ENCODE data around the gene EPB41. TPM values are rescaled to one million over a fixed set of nuclear protein-coding genes. Genes with fewer than 3 reads are reported as not detected.
"Not testable (repeated sequence)": the region's sequence is repeated elsewhere in the genome, so short reads cannot be mapped to it uniquely, and the experiment has no call there.

EPB41 gene
- total RNA-seq, 2 experiments from 2014 or later: 94.5 to 95.4 TPM

GRCh38 chr1:29056256-29056655, 141.9 kb downstream of the EPB41 start:
- H3K4me1 Mint-ChIP-seq (ENCODE audit: low read depth): peaks cover 3% of the 10 kb centered on the region
- peaks cover 9% of the 10 kb centered on the region for H3K36me3 Mint-ChIP-seq (ENCODE audit: low read depth)
- H3K27me3 Mint-ChIP-seq (ENCODE audit: low read depth): no peaks in the 10 kb centered on the region
- CTCF ChIA-PET: no interaction called here
- ATAC-seq: no peak
- H3K4me3 Mint-ChIP-seq: no peak overlapping the region
- H3K27ac Mint-ChIP-seq: no peak overlapping the region
- no peaks in the 10 kb centered on the region for H3K9me3 Mint-ChIP-seq (ENCODE audit: insufficient read depth)
- DNase-seq: no peak
- POLR2A ChIA-PET: interaction anchor here (0.6 kb wide), 1 partner anchor 630 kb away, joined by 3 read pairs; no protein-coding TSS in a partner anchor

- peaks cover 11% of the 10 kb centered on the region for H3K36me3 Mint-ChIP-seq (ENCODE audit: low read depth)
- H3K27me3 Mint-ChIP-seq (ENCODE audit: low read depth): no peaks in the 10 kb centered on the region
- ChIA-PET POLR2A (no interaction called here), CTCF (no interaction called here)
- H3K27ac Mint-ChIP-seq: no peak overlapping the region
- DNase-seq (no peak), ATAC-seq (no peak)
- H3K4me1 Mint-ChIP-seq (ENCODE audit: low read depth): peaks cover 9% of the 10 kb centered on the region
- no peaks in the 10 kb centered on the region for H3K9me3 Mint-ChIP-seq (ENCODE audit: insufficient read depth)
- no peak overlapping the region for H3K4me3 Mint-ChIP-seq
Observed at GRCh38 chr1:29057700-29058099, 143.3 kb downstream of the EPB41 start.

- CTCF ChIA-PET: interaction anchor here (0.9 to 2.0 kb wide), 4 partner anchors 29 to 135 kb away, joined by 3 to 6 read pairs (median 4); partner anchors contain the start of gene SRSF4
- DNase-seq (no peak), ATAC-seq (peak; percentile 51)
- Mint-ChIP-seq H3K4me1 (ENCODE audit: low read depth) (peaks cover 10% of the 10 kb centered on the region), H3K36me3 (ENCODE audit: low read depth) (peaks cover 14% of the 10 kb centered on the region), H3K4me3 (no peak overlapping the region), H3K27me3 (ENCODE audit: low read depth) (no peaks in the 10 kb centered on the region), H3K27ac (peak overlapping the region; percentile 3), H3K9me3 (ENCODE audit: insufficient read depth) (no peaks in the 10 kb centered on the region)
- POLR2A ChIA-PET: no interaction called here
Observed at GRCh38 chr1:29062157-29062942, 148.0 kb downstream of the EPB41 start.

GRCh38 chr1:29064064-29064463, 149.7 kb downstream of the EPB41 start:
- H3K27ac Mint-ChIP-seq: no peak overlapping the region
- no peaks in the 10 kb centered on the region for H3K9me3 Mint-ChIP-seq (ENCODE audit: insufficient read depth)
- ATAC-seq (no peak), DNase-seq (no peak)
- H3K4me3 Mint-ChIP-seq: no peak overlapping the region
- H3K36me3 Mint-ChIP-seq (ENCODE audit: low read depth): peaks cover 23% of the 10 kb centered on the region
- H3K27me3 Mint-ChIP-seq (ENCODE audit: low read depth): no peaks in the 10 kb centered on the region
- POLR2A ChIA-PET: no interaction called here
- CTCF ChIA-PET: interaction anchor here (0.7 to 2.0 kb wide), 7 partner anchors 53 to 279 kb away, joined by 3 to 6 read pairs (median 4); partner anchors contain the start of gene SRSF4
- peaks cover 8% of the 10 kb centered on the region for H3K4me1 Mint-ChIP-seq (ENCODE audit: low read depth)

GRCh38 chr1:29077155-29077554, 162.8 kb downstream of the EPB41 start:
- H3K27ac Mint-ChIP-seq: no peak overlapping the region
- no peaks in the 10 kb centered on the region for H3K4me1 Mint-ChIP-seq (ENCODE audit: low read depth)
- POLR2A ChIA-PET: no interaction called here
- DNase-seq (no peak), ATAC-seq (no peak)
- H3K4me3 Mint-ChIP-seq: no peak overlapping the region
- peaks cover 3% of the 10 kb centered on the region for H3K36me3 Mint-ChIP-seq (ENCODE audit: low read depth)
- CTCF ChIA-PET: interaction anchor here (0.6 to 1.4 kb wide), 2 partner anchors 8 to 125 kb away, joined by 3 to 5 read pairs; no protein-coding TSS in a partner anchor
- H3K9me3 Mint-ChIP-seq (ENCODE audit: insufficient read depth): no peaks in the 10 kb centered on the region
- no peaks in the 10 kb centered on the region for H3K27me3 Mint-ChIP-seq (ENCODE audit: low read depth)

GRCh38 chr1:29079916-29080629, 165.7 kb downstream of the EPB41 start:
- H3K36me3 Mint-ChIP-seq (ENCODE audit: low read depth); DNase-seq; H3K4me3 Mint-ChIP-seq; H3K9me3 Mint-ChIP-seq (ENCODE audit: insufficient read depth); H3K27ac Mint-ChIP-seq; ATAC-seq; H3K4me1 Mint-ChIP-seq (ENCODE audit: low read depth); POLR2A ChIA-PET; H3K27me3 Mint-ChIP-seq (ENCODE audit: low read depth): not testable (repeated sequence)
- CTCF ChIA-PET: interaction anchor here (2.1 kb wide), 1 partner anchor 123 kb away, joined by 9 read pairs; no protein-coding TSS in a partner anchor

GRCh38 chr1:29081201-29081600, 166.8 kb downstream of the EPB41 start:
- POLR2A ChIA-PET: no interaction called here
- ATAC-seq (no peak), DNase-seq (no peak)
- H3K9me3 Mint-ChIP-seq (ENCODE audit: insufficient read depth): no peaks in the 10 kb centered on the region
- peaks cover 2% of the 10 kb centered on the region for H3K36me3 Mint-ChIP-seq (ENCODE audit: low read depth)
- CTCF ChIA-PET: interaction anchor here (1.0 to 2.1 kb wide), 2 partner anchors 122 to 204 kb away, joined by 3 to 9 read pairs; no protein-coding TSS in a partner anchor
- no peak overlapping the region for H3K4me3 Mint-ChIP-seq
- no peaks in the 10 kb centered on the region for H3K27me3 Mint-ChIP-seq (ENCODE audit: low read depth)
- no peaks in the 10 kb centered on the region for H3K4me1 Mint-ChIP-seq (ENCODE audit: low read depth)
- H3K27ac Mint-ChIP-seq: no peak overlapping the region

- DNase-seq: no peak
- Mint-ChIP-seq H3K9me3 (ENCODE audit: insufficient read depth) (no peaks in the 10 kb centered on the region), H3K27me3 (ENCODE audit: low read depth) (no peaks in the 10 kb centered on the region), H3K4me3 (no peak overlapping the region), H3K36me3 (ENCODE audit: low read depth) (peaks cover 2% of the 10 kb centered on the region), H3K4me1 (ENCODE audit: low read depth) (no peaks in the 10 kb centered on the region), H3K27ac (no peak overlapping the region)
- CTCF ChIA-PET: interaction anchor here (0.9 to 1.0 kb wide), 2 partner anchors 48 to 206 kb away, joined by 3 read pairs; no protein-coding TSS in a partner anchor
- POLR2A ChIA-PET: no interaction called here
- no peak for ATAC-seq
Observed at GRCh38 chr1:29082519-29082918, 168.2 kb downstream of the EPB41 start.

GRCh38 chr1:29083317-29084195, 169.2 kb downstream of the EPB41 start:
- no peaks in the 10 kb centered on the region for H3K4me1 Mint-ChIP-seq (ENCODE audit: low read depth)
- no peaks in the 10 kb centered on the region for H3K9me3 Mint-ChIP-seq (ENCODE audit: insufficient read depth)
- no peak overlapping the region for H3K27ac Mint-ChIP-seq
- ChIA-PET CTCF (no interaction called here), POLR2A (no interaction called here)
- H3K36me3 Mint-ChIP-seq (ENCODE audit: low read depth): peaks cover 2% of the 10 kb centered on the region
- H3K27me3 Mint-ChIP-seq (ENCODE audit: low read depth): no peaks in the 10 kb centered on the region
- H3K4me3 Mint-ChIP-seq: no peak overlapping the region
- DNase-seq (no peak), ATAC-seq (no peak)

GRCh38 chr1:29084196-29084521, 169.8 kb downstream of the EPB41 start:
- POLR2A ChIA-PET: no interaction called here
- DNase-seq (no peak), ATAC-seq (no peak)
- Mint-ChIP-seq H3K4me3 (no peak overlapping the region), H3K27ac (no peak overlapping the region), H3K27me3 (ENCODE audit: low read depth) (no peaks in the 10 kb centered on the region), H3K36me3 (ENCODE audit: low read depth) (peaks cover 2% of the 10 kb centered on the region), H3K4me1 (ENCODE audit: low read depth) (no peaks in the 10 kb centered on the region), H3K9me3 (ENCODE audit: insufficient read depth) (no peaks in the 10 kb centered on the region)
- CTCF ChIA-PET: no interaction called here

- POLR2A ChIA-PET: no interaction called here
- no peak overlapping the region for H3K27ac Mint-ChIP-seq
- peaks cover 2% of the 10 kb centered on the region for H3K4me1 Mint-ChIP-seq (ENCODE audit: low read depth)
- no peak for ATAC-seq
- peaks cover 29% of the 10 kb centered on the region for H3K36me3 Mint-ChIP-seq (ENCODE audit: low read depth)
- no peak overlapping the region for H3K4me3 Mint-ChIP-seq
- CTCF ChIA-PET: no interaction called here
- no peak for DNase-seq
- H3K27me3 Mint-ChIP-seq (ENCODE audit: low read depth): no peaks in the 10 kb centered on the region
- H3K9me3 Mint-ChIP-seq (ENCODE audit: insufficient read depth): no peaks in the 10 kb centered on the region
Observed at GRCh38 chr1:29090937-29091618, 176.7 kb downstream of the EPB41 start.
